ENCODE results near the gene EPS8L1.
A peak's percentile ranks its signal among the peaks of the same experiment; 100 is the strongest.

The EPS8L1 gene

GRCh38 chr19:55117663-55118391 lies 42.2 kb downstream of the EPS8L1 start:
- DNase-seq, result peak; percentile 98

DNA sequence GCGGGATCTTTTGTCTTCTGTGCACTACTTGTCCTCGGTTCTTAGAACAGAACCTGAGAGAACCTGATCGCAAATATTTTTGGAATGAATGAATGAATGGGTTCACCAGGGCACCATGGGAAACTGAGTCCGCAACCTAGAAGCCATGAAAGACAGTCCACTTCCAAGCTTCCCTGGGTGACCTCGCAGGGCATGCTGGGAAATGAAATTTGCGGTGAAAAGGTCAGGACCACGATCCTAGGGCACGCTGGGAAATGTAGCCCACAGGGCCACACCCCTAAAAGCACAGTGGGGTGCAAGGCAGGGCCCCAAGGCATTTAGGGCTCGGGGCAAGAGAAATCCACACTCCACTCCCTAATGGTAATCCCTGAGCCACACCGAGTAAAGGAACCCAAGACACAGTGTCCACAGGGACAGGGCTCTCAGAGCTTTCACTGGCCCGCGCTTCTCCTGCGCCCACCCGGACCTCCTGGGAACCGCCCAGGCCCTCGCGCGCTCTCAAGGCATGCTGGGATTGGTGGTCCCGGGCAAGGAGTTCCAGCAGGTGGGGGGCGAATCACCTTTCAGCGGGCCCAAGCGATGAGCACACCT lies 42.8 kb downstream of the EPS8L1 start:
- DNase-seq, result no peak

DNA sequence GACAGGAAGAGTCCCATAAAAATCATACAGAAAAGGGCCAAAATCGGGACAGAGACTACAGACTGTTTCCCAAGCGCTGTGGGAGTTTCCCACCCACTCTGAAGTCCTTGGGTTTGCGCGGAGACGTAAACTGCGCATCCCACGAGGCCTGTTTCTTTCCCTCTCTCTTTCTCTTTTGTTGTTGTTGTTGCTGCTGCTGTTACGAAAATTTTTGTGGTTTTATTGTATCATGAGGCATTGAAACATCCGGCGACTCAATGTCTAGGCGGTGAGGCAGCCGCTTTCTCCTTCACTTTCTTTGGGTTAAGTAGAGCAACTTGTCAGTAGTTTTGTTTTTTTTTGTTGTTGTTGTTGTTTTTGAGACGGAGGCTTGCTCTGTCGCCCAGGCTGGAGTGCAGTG lies 43.4 kb downstream of the EPS8L1 start:
- DNase-seq, result no peak

- DNase-seq, result no peak
These were observed 55.8 kb downstream of the EPS8L1 start for GRCh38 chr19:55131421-55131820.

DNA sequence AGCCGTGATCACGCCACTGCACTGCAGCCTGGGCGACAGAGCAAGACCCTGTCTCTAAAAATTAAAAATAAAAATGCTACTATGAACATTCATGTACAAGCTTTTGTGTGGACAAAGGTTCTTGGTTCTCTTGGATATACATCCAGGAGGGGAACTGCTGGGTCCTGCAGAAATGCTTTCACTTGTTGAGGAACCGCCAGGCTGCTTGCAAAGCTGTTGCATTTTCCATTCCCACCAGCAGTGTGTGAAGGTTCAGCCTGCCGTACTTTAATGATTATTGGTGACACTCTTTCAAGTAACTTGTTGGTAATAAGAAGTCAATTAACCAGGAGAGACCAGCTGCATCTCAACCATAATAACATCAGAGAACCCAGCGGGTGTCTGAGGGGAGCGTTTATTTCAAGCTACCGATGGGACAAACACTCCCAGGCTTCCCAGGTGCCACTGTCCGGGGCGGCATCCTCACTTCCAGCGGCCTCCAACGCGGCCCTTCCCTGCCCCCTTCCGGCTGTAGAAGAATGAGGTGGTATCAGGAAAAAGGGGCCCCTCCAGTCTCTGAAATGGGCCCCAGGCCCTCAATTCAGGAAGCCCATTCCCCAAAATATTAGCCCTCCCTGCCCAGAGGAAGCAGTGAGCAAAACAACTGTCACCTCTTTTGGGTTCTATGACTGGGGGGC lies 56.9 kb downstream of the EPS8L1 start:
- no peak for DNase-seq

GRCh38 chr19:55133639-55134444 lies 58.2 kb downstream of the EPS8L1 start:
- DNase-seq, result no peak

DNA sequence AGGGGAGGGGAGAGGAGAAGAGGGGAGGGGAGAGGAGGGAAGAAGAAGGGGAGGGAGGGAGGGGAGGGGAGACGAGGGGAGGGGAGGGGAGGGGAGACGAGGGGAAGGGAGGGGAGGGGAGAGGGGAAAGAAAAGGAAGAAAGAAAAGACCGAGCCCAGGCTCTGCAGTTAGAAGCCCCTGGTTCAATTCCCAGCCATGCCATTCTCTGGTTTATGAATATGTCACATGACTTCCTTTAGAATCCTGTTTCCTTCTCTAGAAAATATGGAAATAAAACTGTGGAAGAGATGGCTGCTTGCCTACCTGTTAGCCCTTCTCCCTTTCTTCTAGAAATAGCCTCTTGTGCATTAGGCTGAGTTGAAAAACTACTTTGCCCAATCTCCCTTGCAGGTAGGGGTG lies 59.1 kb downstream of the EPS8L1 start:
- no peak for DNase-seq

DNA sequence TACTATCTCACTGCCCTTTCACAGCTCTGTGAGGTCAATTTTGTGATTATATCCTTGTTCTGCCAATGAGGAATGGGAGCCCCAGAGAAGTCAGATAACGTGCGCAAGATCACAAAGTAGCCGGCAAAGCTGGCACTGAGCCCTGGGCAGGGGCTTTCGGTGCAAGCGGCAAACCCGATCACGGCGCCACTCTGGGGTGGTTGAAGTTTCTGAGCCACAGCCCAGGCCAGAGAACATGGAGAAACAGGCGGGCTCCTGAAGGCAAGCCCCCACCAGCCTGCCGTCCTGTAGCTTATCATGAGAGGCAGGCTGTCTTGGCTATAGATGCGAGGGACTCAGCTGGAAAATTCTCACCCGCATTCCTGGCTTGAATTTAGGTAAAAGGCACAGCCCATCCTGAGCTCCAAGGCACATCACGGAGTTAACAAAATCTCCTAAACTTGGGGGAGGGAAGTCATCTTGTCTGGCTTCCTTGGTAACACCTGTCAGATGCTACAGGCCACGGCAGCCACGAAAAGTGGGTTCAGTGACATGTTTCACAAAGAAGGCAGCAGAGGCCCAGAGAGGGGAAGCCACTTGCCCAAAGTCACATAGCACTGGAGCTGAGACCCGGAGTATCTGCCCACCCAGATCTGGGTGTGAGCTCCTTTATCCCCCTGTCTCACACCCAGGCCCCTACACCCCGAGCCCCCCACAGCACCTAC lies 60.9 kb downstream of the EPS8L1 start:
- DNase-seq, result no peak
